ENCODE measurements around the gene IQSEC3. TPM values are rescaled to one million over a fixed set of nuclear protein-coding genes. Genes with fewer than 3 reads are reported as not detected.

IQSEC3 gene
- total RNA-seq, 1 donor from 2014 or later = not detected

GRCh38 chr12:138171-138897 is 71.8 kb downstream of the IQSEC3 start:
- no peak for DNase-seq (ENCODE audit: low read depth, low spot score)

- no peak for DNase-seq (ENCODE audit: low read depth, low spot score)
Measured at GRCh38 chr12:138898-139534, 72.4 kb downstream of the IQSEC3 start.

GRCh38 chr12:139585-139984 is 73.0 kb downstream of the IQSEC3 start:
- no peak for DNase-seq (ENCODE audit: low read depth, low spot score)

GRCh38 chr12:140162-140561 is 73.6 kb downstream of the IQSEC3 start:
- no peak for DNase-seq (ENCODE audit: low read depth, low spot score)

GRCh38 chr12:143964-144649 is 77.5 kb downstream of the IQSEC3 start:
- no peak for DNase-seq (ENCODE audit: low read depth, low spot score)

GRCh38 chr12:144650-145284 is 78.2 kb downstream of the IQSEC3 start:
- DNase-seq (ENCODE audit: low read depth, low spot score) = no peak

GRCh38 chr12:145369-145960 is 78.9 kb downstream of the IQSEC3 start:
- DNase-seq (ENCODE audit: low read depth, low spot score) = no peak

GRCh38 chr12:147242-147641 is 80.7 kb downstream of the IQSEC3 start:
- DNase-seq (ENCODE audit: low read depth, low spot score) = no peak

GRCh38 chr12:148676-149416 is 82.3 kb downstream of the IQSEC3 start:
- no peak for DNase-seq (ENCODE audit: low read depth, low spot score)

GRCh38 chr12:151579-151978 is 85.0 kb downstream of the IQSEC3 start:
- DNase-seq (ENCODE audit: low read depth, low spot score) = no peak

GRCh38 chr12:152440-152839 is 85.9 kb downstream of the IQSEC3 start:
- DNase-seq (ENCODE audit: low read depth, low spot score) = no peak

- DNase-seq (ENCODE audit: low read depth, low spot score) = no peak
Measured at GRCh38 chr12:153080-153746, 86.6 kb downstream of the IQSEC3 start.

GRCh38 chr12:154058-154457 is 87.5 kb downstream of the IQSEC3 start:
- no peak for DNase-seq (ENCODE audit: low read depth, low spot score)

GRCh38 chr12:155006-155405 is 88.4 kb downstream of the IQSEC3 start:
- DNase-seq (ENCODE audit: low read depth, low spot score) = no peak

- no peak for DNase-seq (ENCODE audit: low read depth, low spot score)
Measured at GRCh38 chr12:155646-156045, 89.1 kb downstream of the IQSEC3 start.

- DNase-seq (ENCODE audit: low read depth, low spot score) = no peak
Measured at GRCh38 chr12:156945-157344, 90.4 kb downstream of the IQSEC3 start.

GRCh38 chr12:157644-158043 is 91.1 kb downstream of the IQSEC3 start:
- DNase-seq (ENCODE audit: low read depth, low spot score) = no peak

GRCh38 chr12:159156-159782 is 92.7 kb downstream of the IQSEC3 start:
- DNase-seq (ENCODE audit: low read depth, low spot score) = no peak

- DNase-seq (ENCODE audit: low read depth, low spot score) = no peak
Measured at GRCh38 chr12:160858-161257, 94.3 kb downstream of the IQSEC3 start.

GRCh38 chr12:161823-162222 is 95.3 kb downstream of the IQSEC3 start:
- no peak for DNase-seq (ENCODE audit: low read depth, low spot score)
